Measurements from ENCODE around the gene MCRS1.
A peak's percentile ranks its signal among the peaks of the same experiment; 100 is the strongest.

MCRS1 gene

DNA sequence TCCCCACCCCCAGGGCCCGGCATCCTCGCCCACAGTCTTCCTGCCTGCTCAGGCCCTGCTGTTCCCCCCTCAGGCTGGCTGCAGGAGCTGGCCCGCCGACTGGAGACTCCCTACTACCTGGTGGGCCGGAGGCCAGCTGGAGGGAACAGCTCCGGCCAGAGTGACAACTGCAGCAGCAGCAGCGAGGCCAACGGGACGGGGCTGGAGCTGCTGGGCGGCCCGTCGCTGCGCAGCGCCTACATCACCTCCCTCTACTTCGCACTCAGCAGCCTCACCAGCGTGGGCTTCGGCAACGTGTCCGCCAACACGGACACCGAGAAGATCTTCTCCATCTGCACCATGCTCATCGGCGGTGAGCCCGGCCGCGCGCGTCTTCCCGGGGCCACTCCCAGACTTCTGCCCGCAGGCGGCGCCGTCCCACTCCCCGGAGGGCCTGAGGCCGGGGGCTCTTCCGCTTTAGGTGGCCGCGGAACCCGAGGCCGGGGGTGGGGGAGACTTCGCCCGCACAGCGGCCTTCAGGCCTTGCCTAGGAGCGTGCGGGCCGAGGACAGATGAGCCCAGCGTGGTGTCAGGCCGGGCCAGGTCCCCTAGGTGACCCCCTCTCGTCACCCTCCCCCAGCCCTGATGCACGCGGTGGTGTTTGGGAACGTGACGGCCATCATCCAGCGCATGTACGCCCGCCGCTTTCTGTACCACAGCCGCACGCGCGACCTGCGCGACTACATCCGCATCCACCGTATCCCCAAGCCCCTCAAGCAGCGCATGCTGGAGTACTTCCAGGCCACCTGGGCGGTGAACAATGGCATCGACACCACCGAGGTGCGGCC lies 18.9 kb downstream of the MCRS1 start:
- peaks cover 4% of the 10 kb centered on the region for H3K79me1 ChIP-seq (ENCODE audit: low read depth, low read length)
- peak overlapping the region; percentile 77 for H3K4ac ChIP-seq (ENCODE audit: low read length)
- H4K91ac ChIP-seq (ENCODE audit: low read depth, low read length, poor library complexity) = peak overlapping the region; percentile 96
- peak overlapping the region; percentile 79 for H3K9ac ChIP-seq (ENCODE audit: low read depth, low read length, poor library complexity)
- H3K9me3 ChIP-seq (replicated peaks in 1 of 2; ENCODE audit: control insufficient read depth in 2 of 2, insufficient read depth in 1 of 2, low read depth in 1 of 2, low read length in 2 of 2) = no peaks in the 10 kb centered on the region
- H4K8ac ChIP-seq (ENCODE audit: low read depth, low read length) = peak overlapping the region; percentile 87
- H3K4me2 ChIP-seq (ENCODE audit: insufficient read depth, low read length, poor library complexity, severe bottlenecking) = peak overlapping the region; percentile 66
- H2BK120ac ChIP-seq (ENCODE audit: low read depth, low read length) = peak overlapping the region; percentile 50
- H3K4me1 ChIP-seq (ENCODE audit: control insufficient read depth in 2 of 2, insufficient read depth in 1 of 2, low read depth in 1 of 2, low read length in 2 of 2) = peaks cover 5 to 18% of the 10 kb centered on the region in 2 donors
- H2AFZ ChIP-seq (ENCODE audit: low read length) = peak overlapping the region; percentile 77
- H2BK15ac ChIP-seq (ENCODE audit: low read length) = peak overlapping the region; percentile 99
- peak overlapping the region; percentile 59 for H2AK5ac ChIP-seq (ENCODE audit: low read depth, low read length)
- DNase-seq (ENCODE audit: low spot score) = peak; percentile 41
- peak overlapping the region; percentile 90 for H3K23ac ChIP-seq (ENCODE audit: low read depth, low read length, poor library complexity)
- H3K27ac ChIP-seq (replicated peaks; ENCODE audit: low read length) = no peak overlapping the region
- peak overlapping the region; percentile 68 for H2BK5ac ChIP-seq (ENCODE audit: low read length)
- no peaks in the 10 kb centered on the region for H3K36me3 ChIP-seq (replicated peaks in 1 of 2; ENCODE audit: control insufficient read depth in 2 of 2, insufficient read depth in 2 of 2, low read length in 2 of 2)
- peaks cover 2 to 81% (median 44%) of the 10 kb centered on the region in 3 experiments for H3K27me3 ChIP-seq (ENCODE audit: control insufficient read depth in 3 of 3, insufficient read depth in 3 of 3, low read depth in 1 of 3, low read length in 3 of 3)
- peak overlapping the region; percentile 92 for H3K14ac ChIP-seq (ENCODE audit: low read length)
- H3K18ac ChIP-seq (ENCODE audit: low read length) = peak overlapping the region; percentile 91
- H3K4me3 ChIP-seq (ENCODE audit: low read length in 2 of 2) = peak overlapping the region in 1 of 2 donors; percentile 63
- no CpG with 5 or more reads among the region's 70 CpGs for WGBS, 2 donors (ENCODE audit: extremely low coverage in 2 of 2, insufficient read length in 2 of 2, insufficient replicate concordance in 1 of 2)
- H2BK12ac ChIP-seq (ENCODE audit: low read length) = peak overlapping the region; percentile 79

DNA sequence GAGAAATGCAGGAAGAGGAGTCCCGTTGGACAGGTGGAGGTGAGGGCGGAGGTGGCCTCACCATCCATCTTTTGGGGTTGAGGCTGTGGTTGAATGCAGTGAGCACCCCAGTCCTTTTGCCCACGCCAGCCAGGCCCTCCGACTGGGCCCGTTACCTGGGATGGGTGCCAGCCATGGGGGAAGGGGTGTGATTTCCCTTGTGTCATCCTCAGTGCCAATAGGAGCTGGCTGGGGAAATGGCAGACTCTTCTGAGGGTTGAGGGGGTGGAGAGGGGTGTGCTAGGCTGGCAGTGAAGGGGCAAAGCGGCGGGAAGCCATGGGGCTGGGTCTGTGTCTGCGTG lies 19.5 kb downstream of the MCRS1 start:
- peak overlapping the region; percentile 79 for H3K9ac ChIP-seq (ENCODE audit: low read depth, low read length, poor library complexity)
- peaks cover 9 to 20% of the 10 kb centered on the region in 2 donors for H3K4me1 ChIP-seq (ENCODE audit: control insufficient read depth in 2 of 2, insufficient read depth in 1 of 2, low read depth in 1 of 2, low read length in 2 of 2)
- H3K79me1 ChIP-seq (ENCODE audit: low read depth, low read length) = peaks cover 4% of the 10 kb centered on the region
- H2BK15ac ChIP-seq (ENCODE audit: low read length) = peak overlapping the region; percentile 99
- peak overlapping the region; percentile 50 for H2BK120ac ChIP-seq (ENCODE audit: low read depth, low read length)
- H2AFZ ChIP-seq (ENCODE audit: low read length) = peak overlapping the region; percentile 77
- H3K4me3 ChIP-seq (ENCODE audit: low read length in 2 of 2) = no peak overlapping the region
- no peak overlapping the region for H3K27ac ChIP-seq (replicated peaks; ENCODE audit: low read length)
- no peaks in the 10 kb centered on the region for H3K9me3 ChIP-seq (replicated peaks in 1 of 2; ENCODE audit: control insufficient read depth in 2 of 2, insufficient read depth in 1 of 2, low read depth in 1 of 2, low read length in 2 of 2)
- peak overlapping the region; percentile 90 for H3K23ac ChIP-seq (ENCODE audit: low read depth, low read length, poor library complexity)
- peak overlapping the region; percentile 79 for H2BK12ac ChIP-seq (ENCODE audit: low read length)
- H3K27me3 ChIP-seq (ENCODE audit: control insufficient read depth in 3 of 3, insufficient read depth in 3 of 3, low read depth in 1 of 3, low read length in 3 of 3) = peaks cover 5 to 87% (median 50%) of the 10 kb centered on the region in 3 experiments
- no peak overlapping the region for H4K91ac ChIP-seq (ENCODE audit: low read depth, low read length, poor library complexity)
- no CpG with 5 or more reads among the region's 8 CpGs for whole genome bisulfite sequencing, 2 donors (ENCODE audit: extremely low coverage in 2 of 2, insufficient read length in 2 of 2, insufficient replicate concordance in 1 of 2)
- no peaks in the 10 kb centered on the region for H3K36me3 ChIP-seq (replicated peaks in 1 of 2; ENCODE audit: control insufficient read depth in 2 of 2, insufficient read depth in 2 of 2, low read length in 2 of 2)
- H2AK5ac ChIP-seq (ENCODE audit: low read depth, low read length) = peak overlapping the region; percentile 59
- peak overlapping the region; percentile 69 for H3K4ac ChIP-seq (ENCODE audit: low read length)
- peak overlapping the region; percentile 70 for H4K8ac ChIP-seq (ENCODE audit: low read depth, low read length)
- H2BK5ac ChIP-seq (ENCODE audit: low read length) = peak overlapping the region; percentile 68
- peak overlapping the region; percentile 92 for H3K14ac ChIP-seq (ENCODE audit: low read length)
- peak overlapping the region; percentile 91 for H3K18ac ChIP-seq (ENCODE audit: low read length)
- no peak for DNase-seq (ENCODE audit: low spot score)
- no peak overlapping the region for H3K4me2 ChIP-seq (ENCODE audit: insufficient read depth, low read length, poor library complexity, severe bottlenecking)

DNA sequence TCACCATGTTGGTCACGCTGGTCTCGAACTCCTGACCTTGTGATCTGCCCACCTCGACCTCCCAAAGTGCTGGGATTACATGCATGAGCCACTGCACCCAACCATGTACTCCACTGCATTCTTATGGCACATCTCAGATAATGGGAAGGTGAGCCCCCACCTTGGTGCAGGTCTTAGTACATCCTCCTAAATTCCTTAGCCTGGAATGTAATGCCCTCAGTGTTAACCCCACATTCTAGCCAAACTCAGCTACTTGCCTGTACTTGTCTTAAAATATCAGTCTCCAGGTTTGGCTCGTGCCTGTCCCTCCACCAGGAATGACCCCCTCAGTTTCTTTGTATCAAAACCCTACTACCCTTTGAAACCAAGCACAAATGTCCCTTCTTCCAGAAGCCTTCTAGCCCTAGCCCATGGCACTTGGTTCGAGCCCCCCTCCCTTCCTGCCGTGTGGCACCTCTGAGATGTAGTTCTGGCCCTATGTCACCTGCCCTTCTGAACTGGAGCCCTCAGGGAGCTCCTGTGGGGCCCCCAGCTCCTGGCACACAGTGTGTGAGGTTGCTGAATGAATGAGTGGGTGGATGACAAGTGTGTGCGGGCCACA lies 20.8 kb downstream of the MCRS1 start:
- Histone ChIP-seq H3K4me2 (ENCODE audit: insufficient read depth, low read length, poor library complexity, severe bottlenecking) (no peak overlapping the region), H3K9ac (ENCODE audit: low read depth, low read length, poor library complexity) (no peak overlapping the region), H2AFZ (ENCODE audit: low read length) (no peak overlapping the region), H2BK5ac (ENCODE audit: low read length) (no peak overlapping the region), H3K4me1 (ENCODE audit: control insufficient read depth in 2 of 2, insufficient read depth in 1 of 2, low read depth in 1 of 2, low read length in 2 of 2) (peaks cover 9 to 20% of the 10 kb centered on the region in 2 donors), H4K91ac (ENCODE audit: low read depth, low read length, poor library complexity) (no peak overlapping the region), H3K27me3 (ENCODE audit: control insufficient read depth in 3 of 3, insufficient read depth in 3 of 3, low read depth in 1 of 3, low read length in 3 of 3) (peaks cover 5 to 91% (median 62%) of the 10 kb centered on the region in 3 experiments), H4K8ac (ENCODE audit: low read depth, low read length) (no peak overlapping the region), H3K36me3 (replicated peaks in 1 of 2; ENCODE audit: control insufficient read depth in 2 of 2, insufficient read depth in 2 of 2, low read length in 2 of 2) (no peaks in the 10 kb centered on the region), H3K23ac (ENCODE audit: low read depth, low read length, poor library complexity) (no peak overlapping the region), H3K4ac (ENCODE audit: low read length) (no peak overlapping the region), H3K14ac (ENCODE audit: low read length) (peak overlapping the region; percentile 25), H3K9me3 (replicated peaks in 1 of 2; ENCODE audit: control insufficient read depth in 2 of 2, insufficient read depth in 1 of 2, low read depth in 1 of 2, low read length in 2 of 2) (no peaks in the 10 kb centered on the region), H3K4me3 (ENCODE audit: low read length in 2 of 2) (no peak overlapping the region), H2BK15ac (ENCODE audit: low read length) (peak overlapping the region; percentile 57), H2AK5ac (ENCODE audit: low read depth, low read length) (peak overlapping the region; percentile 6), H3K27ac (replicated peaks; ENCODE audit: low read length) (no peak overlapping the region), H2BK12ac (ENCODE audit: low read length) (no peak overlapping the region), H3K18ac (ENCODE audit: low read length) (no peak overlapping the region), H3K79me1 (ENCODE audit: low read depth, low read length) (peaks cover 4% of the 10 kb centered on the region), H2BK120ac (ENCODE audit: low read depth, low read length) (no peak overlapping the region)
- no CpG with 5 or more reads among the region's 7 CpGs for WGBS, 2 donors (ENCODE audit: extremely low coverage in 2 of 2, insufficient read length in 2 of 2, insufficient replicate concordance in 1 of 2)
- no peak for DNase-seq (ENCODE audit: low spot score)

DNA sequence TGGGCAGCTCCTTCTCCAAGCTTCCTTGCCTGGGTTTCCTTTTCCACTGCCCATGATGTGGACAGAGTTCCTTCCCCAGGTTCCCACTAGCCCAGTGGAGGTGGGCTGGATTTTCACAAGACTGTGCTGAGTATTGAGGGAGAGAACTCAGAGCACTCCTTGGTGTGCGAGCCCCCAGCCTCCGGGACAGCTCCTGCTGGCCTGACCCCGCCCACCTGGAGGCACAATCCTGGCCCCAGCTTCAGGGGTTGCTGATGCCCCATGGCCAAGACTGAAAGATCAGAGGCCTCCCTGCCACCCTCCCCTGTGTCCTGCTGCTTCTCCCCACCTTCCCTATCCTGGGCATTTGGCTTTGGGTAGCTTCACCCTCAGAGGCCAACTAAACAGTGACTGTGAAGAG lies 21.5 kb downstream of the MCRS1 start:
- DNase-seq (ENCODE audit: low spot score) = no peak
- no peak overlapping the region for H3K27ac ChIP-seq (replicated peaks; ENCODE audit: low read length)
- no CpG with 5 or more reads among the region's 3 CpGs for WGBS, 2 donors (ENCODE audit: extremely low coverage in 2 of 2, insufficient read length in 2 of 2, insufficient replicate concordance in 1 of 2)

More for the DNA sequence above, 21.5 kb downstream of the MCRS1 start:
- H3K27me3 ChIP-seq (ENCODE audit: control insufficient read depth in 3 of 3, insufficient read depth in 3 of 3, low read depth in 1 of 3, low read length in 3 of 3) = peaks cover 5 to 91% (median 69%) of the 10 kb centered on the region in 3 experiments
- no peak overlapping the region for H2BK12ac ChIP-seq (ENCODE audit: low read length)
- no peak overlapping the region for H3K4me2 ChIP-seq (ENCODE audit: insufficient read depth, low read length, poor library complexity, severe bottlenecking)
- H3K79me1 ChIP-seq (ENCODE audit: low read depth, low read length) = peaks cover 4% of the 10 kb centered on the region
- no peak overlapping the region for H3K18ac ChIP-seq (ENCODE audit: low read length)
- H2AK5ac ChIP-seq (ENCODE audit: low read depth, low read length) = no peak overlapping the region
- no peak overlapping the region for H2BK120ac ChIP-seq (ENCODE audit: low read depth, low read length)
- H2BK5ac ChIP-seq (ENCODE audit: low read length) = no peak overlapping the region
- H3K9ac ChIP-seq (ENCODE audit: low read depth, low read length, poor library complexity) = no peak overlapping the region
- no peak overlapping the region for H4K8ac ChIP-seq (ENCODE audit: low read depth, low read length)
- H2BK15ac ChIP-seq (ENCODE audit: low read length) = no peak overlapping the region
- peaks cover 9 to 20% of the 10 kb centered on the region in 2 donors for H3K4me1 ChIP-seq (ENCODE audit: control insufficient read depth in 2 of 2, insufficient read depth in 1 of 2, low read depth in 1 of 2, low read length in 2 of 2)
- H3K23ac ChIP-seq (ENCODE audit: low read depth, low read length, poor library complexity) = no peak overlapping the region
- no peaks in the 10 kb centered on the region for H3K9me3 ChIP-seq (replicated peaks in 1 of 2; ENCODE audit: control insufficient read depth in 2 of 2, insufficient read depth in 1 of 2, low read depth in 1 of 2, low read length in 2 of 2)
- H3K14ac ChIP-seq (ENCODE audit: low read length) = no peak overlapping the region
- H3K4me3 ChIP-seq (ENCODE audit: low read length in 2 of 2) = no peak overlapping the region
- H3K4ac ChIP-seq (ENCODE audit: low read length) = no peak overlapping the region
- no peak overlapping the region for H2AFZ ChIP-seq (ENCODE audit: low read length)
- no peak overlapping the region for H4K91ac ChIP-seq (ENCODE audit: low read depth, low read length, poor library complexity)
- H3K36me3 ChIP-seq (replicated peaks in 1 of 2; ENCODE audit: control insufficient read depth in 2 of 2, insufficient read depth in 2 of 2, low read length in 2 of 2) = no peaks in the 10 kb centered on the region
